ENCODE results near the gene SRSF7.

GRCh38 chr2:38735999-38736320 is 15.2 kb downstream of the SRSF7 start:
- TF ChIP-seq EZH2 (IDR thresholded peaks at IDR 0.05; ENCODE audit: borderline replicate concordance, insufficient read depth, low read depth, low read length, poor library complexity, severe bottlenecking) (no peak), CTCF (IDR thresholded peaks at IDR 0.05) (no peak)
